Measurements from ENCODE around the gene WASF2.

WASF2 gene

DNA sequence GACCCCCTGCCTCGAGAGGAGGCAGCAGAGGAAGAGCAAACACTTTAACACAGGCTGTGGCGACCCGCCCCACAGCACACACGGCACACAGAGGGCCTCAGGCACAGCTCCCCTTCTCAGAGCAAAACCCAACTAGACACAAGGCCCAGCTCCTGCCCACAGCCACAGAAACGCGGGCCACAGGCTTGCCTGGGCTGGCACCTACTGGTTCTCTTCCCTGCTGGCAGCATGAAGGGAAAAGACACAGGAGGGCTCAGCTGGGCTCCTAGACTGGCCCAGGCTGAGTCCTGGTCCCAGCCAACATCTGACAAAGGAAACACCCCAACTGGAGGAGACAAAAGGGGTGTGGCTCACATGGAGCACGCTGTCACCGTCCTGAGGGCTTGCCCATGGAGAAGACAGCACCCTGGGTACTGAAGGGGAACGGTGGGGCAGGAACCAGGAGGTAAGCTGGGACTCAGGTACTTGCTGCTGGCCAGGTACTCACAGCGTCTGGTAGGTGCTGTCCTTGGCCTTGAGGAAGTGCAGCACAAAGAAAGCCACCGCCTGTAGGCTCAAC is 110.3 kb downstream of the WASF2 start:
- no peak for DNase-seq (ENCODE audit: low read depth in 2 of 2)

DNA sequence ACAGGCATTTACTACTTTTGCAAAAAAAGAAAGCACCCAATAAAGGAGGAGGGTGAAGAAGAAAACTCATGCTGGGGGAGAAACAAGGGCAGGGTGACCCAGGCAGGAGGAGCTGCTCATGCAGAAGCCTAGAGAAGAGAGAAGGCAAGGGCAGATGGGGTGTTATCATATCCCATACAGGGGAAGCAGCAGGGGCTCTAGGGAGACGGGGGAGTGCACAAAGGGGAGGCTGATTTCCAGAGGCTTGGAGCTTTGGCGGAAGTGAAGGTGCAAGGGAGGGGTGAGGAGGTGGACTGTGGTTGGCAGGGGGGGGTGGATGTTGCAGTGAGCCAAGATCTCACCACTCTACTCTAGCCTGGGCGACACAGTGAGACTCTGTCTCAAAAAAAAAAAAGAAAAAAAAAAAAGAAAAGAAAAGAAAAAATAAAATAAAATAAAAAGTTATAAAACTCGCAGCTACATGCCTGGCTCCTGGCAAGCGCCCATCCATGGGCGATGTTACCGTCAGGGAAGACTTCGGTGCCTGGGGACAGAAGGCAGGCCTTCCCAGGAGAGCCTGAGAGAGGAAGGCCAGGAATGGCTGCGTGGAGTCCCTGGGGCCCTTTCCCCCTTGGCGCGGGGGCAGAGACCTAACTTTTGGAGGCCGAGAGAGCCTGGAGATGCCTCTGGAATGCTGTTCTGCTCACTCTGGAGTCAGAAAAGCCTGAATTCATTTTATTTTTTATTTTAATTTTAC is 112.0 kb downstream of the WASF2 start:
- DNase-seq (ENCODE audit: low read depth in 2 of 2), result no peak

DNA sequence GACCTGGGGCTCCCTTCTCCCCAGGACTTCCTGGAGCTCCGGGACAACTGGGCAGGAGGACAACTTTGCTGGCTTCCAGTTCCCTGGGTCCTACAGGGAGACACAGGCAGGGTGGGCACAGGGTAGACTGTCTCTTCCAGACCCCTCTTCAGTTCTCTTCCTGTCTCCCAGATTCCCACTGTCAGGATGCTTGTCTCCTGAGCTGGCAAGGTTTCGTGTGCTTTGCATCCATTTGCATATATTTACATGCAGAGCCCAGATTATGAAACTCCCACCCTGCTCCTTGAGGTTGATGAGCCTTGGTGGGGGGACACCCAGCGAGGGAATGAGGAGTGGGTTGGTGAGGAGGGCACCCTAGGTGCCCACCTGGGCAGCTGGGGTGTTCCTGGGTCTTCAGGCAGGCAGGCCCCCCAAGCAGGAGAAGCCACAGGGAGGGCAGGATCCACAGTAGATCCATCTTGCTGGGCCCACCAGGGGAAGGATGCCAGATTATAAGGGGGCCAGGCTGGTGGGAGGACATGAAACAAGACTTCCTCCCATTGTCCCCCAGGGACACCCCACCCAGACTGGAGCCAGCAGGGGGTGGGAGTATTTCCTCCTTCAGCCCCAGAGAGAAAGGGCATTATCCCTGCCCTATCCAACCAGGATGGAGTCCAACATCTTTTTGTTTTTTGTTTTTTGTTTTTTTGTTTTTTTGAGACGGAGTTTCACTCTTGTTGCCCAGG is 115.4 kb downstream of the WASF2 start, which contains the start of gene FCN3:
FCN3 (minus strand) TSS at position 463 of the 725 bp plus-strand sequence; CDS start at position 457, 6 bp downstream.
- no peak for DNase-seq (ENCODE audit: low read depth in 2 of 2)

DNA sequence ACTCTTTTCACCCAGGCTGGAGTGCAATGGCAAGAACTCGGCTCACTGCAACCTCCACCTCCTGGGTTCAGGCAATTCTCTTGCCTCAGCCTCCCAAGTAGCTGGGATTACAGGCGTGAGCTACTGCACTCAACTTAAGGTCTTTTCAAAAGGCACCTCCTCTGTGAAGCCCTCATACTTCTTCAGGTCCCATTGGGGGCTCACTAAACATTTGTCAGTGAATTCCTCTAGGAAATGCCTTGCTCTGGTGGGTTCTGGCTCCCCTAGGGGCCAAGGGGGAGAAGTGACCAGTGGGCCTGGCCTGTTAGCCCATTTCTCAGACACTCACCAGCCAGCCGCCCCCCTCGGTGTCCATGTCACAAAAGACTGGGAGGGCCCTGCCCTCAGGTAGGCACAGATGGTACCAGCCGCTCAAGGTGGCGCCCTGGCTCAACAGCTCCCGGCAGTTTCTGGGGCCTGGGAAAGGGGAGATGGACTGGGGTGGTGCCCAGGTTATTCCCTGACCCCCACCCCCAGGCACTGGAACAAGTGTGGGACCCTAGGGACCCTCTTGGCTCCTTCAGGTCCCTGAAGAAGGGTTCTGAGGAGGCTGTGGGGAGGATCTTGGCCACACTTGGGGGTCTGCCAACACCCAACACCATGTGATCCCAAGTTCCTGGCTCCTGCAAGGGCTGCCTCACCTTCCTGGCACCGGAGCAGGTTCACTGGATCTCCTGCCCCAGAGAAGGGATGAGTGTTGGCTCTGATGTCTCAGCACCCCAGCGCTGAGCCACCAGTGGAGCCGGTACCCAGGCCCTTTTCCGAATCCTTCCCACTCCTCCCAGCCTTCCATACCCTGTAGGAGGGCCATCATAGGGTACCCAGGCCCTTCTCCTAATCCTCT is 116.9 kb downstream of the WASF2 start:
- DNase-seq (ENCODE audit: low read depth in 2 of 2), result no peak

DNA sequence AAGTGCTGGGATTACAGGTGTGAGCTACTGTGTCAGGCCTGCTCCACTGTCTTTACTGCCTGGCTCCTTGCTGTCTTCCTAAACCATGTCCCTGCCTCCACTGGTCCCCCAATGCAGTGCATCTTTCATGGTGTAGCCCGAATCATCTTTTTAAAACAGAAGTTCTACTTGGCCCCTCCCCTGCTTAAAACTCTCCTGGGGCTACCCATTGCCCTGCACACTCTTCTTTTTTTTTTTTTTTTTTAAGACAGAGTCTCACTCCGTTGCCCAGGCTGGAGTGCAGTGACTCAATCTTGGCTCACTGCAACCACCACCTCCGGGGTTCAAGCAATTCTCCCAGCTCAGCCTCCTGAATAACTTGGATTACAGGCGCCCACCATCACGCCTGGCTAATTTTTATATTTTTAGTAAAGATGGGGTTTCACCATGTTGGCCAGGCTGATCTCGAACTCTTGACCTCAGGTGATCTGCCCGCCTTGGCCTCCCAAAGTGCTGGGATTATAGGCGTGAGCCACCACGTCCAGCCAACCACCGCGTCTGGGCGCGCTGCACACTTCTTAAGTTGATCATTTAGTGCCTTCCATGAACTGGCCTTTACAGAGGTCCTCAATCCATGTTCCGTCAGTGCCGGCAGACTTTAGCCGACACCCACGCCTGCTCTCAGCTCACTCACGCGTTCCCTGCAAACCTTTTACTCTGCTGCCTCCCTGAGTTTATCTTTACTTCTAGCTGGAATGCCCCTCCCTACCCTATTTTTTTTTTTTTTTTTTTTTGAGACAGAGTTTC is 117.8 kb downstream of the WASF2 start:
- no peak for DNase-seq (ENCODE audit: low read depth in 2 of 2)

DNA sequence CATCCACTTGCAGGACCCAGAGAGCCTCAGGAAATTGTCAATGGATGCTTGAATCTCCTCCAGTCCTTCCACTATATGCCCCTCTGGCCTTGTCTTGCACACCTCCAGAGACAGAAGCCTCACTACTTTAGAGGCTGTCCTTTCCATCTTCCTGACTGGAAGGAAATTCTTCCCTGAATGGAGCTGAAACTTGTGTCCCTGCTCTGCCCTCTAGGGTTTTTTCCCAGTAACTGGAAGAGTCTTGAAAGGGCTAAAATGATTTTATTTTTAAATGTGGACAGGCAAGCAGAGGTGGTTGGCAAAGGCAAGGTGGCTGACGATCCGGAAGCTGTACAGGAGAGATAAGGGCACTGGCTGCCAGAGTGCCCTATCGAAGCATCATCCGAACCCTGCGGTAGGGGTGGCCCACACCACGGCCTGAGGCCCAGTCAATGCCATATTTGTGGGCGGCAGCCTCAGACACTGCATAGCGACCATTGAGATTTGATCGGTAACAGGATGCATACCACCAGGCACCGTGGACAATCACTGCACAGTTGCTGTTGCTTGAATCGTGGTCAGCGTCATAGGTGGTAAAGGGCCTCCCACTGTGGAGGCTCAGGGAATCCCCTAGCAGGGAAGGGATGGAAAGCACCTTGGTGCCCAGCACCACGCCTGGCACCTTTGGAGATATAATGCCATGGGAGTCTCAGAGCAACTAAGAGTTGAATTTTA is 120.9 kb downstream of the WASF2 start:
- no peak for DNase-seq (ENCODE audit: low read depth in 2 of 2)

DNA sequence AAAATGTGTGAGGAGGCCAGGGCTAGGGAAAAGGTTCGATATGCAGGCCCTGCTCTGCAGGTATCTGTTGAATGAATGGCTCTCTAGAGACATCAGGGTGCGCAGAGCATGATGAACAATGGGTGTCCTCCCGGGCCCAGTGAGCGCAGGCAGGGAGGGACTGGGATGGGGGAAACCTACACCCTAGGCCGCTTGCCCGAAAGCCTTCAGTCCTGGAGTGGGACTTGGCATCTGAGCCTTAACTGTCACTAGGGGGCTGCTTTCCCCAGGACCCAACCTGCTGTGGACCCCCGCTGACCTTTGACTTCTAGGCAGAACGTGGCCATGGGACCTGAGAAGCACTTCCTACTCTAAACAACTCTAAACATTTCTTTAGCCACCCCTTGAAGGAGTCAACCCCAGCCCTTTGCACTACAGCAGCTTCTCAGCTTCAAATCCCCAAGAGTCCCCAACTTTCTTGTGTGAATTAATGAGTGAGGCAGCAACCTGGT is 122.8 kb downstream of the WASF2 start:
- no peak for DNase-seq (ENCODE audit: low read depth in 2 of 2)

DNA sequence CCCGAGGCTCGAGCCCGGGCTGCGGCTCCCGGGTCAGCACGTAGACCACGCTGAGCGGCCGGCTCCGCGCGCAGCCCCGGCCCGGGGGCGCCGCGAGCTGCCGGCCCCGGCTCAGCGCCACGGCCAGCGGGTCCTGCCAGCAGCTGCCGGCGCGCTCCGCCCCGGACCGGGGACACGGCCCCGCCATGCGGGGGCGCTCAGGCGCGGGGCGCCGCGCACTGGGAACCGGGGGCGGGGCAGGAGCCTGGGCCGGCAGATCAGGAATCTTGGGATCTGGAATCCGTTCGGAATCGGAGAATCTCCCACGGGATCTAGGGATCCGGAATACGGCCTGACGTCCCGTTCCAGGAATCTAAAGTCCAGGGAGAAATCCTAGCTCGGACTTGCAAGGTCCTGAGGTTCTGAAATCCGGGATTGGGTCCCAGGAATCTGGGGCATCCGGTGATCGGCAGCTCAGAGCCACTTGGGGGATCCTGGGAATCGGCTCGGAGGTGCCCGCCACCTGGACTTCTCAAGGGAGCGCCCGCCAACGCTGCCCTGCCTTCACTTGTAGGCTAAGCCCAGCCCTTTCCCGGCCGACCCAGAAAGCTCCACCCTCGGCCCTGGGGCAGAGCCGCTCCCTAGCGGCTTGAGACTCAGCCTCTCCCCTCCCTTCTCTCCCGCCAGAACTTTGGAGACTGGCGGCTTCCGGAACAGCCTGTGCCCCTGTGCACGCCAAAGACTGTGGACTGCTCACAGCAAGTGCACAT is 123.4 kb downstream of the WASF2 start, which contains the start of gene MAP3K6:
MAP3K6 (minus strand) TSS at position 551 of the 749 bp plus-strand sequence; CDS start at position 187, 364 bp downstream.
- no peak for DNase-seq (ENCODE audit: low read depth in 2 of 2)

DNA sequence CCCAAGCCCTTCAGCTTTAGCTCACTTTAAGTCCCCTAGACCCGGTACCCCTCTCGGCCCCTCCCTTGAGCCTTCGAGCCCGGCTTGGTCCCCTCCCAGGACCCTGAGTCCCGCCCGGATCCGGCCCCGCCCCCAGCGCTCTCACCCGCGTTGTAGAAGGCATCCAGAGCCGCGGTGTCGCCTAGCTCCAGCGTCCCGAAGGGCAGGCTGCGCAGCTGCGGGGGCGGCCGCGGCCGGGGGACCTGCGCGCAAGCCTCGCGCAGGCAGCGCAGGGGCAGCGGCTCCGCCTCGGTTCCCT is 123.9 kb downstream of the WASF2 start:
- DNase-seq (ENCODE audit: low read depth in 2 of 2), result peak; percentile 59 to 83

DNA sequence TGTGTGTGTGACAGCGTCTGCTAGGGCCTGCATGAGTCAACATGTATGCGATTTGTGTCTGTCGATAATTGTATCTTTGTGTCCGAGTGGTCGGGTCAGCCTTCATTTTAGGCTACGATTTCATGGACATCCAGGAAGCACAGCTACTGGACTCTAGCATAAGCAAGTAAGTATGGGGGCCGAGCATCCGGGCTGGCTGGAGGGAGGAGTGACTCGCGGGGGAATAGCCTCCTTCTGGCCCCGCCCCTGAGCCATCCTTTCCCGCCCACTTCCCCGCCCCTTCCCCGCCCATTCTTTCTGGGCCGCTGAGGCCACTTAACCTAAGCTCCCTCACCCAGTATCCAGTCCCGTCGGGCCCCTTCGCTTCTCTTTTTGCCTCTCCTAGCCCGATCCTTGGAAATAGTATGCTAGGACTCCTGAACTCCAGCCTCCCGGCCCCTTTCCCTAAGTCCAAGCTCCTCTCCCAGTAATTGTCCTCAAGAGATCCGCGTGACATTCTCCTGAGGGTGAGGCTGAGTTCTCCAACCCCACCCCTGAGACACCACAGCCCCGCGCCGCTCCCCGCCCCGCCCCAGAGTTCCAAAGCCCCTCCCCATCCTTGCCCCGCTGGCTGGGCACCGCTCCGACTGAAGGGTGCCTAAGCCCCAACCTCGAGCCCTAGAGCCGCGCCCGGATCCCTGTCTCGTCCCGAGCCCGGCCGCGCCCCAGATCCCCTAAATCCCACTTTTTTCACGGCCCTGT is 124.4 kb downstream of the WASF2 start:
- DNase-seq (ENCODE audit: low read depth in 2 of 2), result peak; percentile 69 to 78

DNA sequence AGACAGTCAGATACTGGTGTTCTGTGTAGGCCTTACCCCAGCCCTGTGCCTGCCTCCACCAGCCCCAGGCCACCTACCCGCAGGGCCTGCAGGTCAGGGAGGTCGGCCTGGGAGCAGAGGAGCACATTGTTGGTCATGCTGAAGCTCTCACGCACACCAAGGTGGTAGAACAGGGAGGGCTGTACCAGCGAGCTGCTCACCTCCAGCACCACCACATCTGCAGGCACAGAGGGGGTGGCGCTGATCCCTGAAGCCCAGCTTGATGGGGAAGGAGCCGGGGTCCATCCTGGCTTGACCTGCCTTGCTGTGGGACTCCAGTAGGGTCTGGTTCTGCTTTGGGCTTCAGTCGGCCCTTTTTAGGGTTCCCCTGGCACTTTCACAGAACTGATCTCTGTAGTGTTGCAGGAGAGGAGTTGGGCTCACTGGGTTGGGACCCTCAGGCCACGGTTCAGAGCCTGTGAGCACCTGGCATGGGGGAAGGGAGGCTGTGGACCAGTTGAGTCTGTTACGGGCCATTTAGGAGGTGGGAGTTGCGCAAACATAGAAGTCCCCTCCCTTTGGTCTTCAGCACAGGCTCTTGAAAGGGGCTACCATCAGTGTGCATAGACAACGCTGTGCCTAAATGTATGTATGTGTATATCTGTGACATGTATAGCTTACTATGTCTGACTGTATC is 125.1 kb downstream of the WASF2 start:
- DNase-seq (ENCODE audit: low read depth in 2 of 2), result no peak

DNA sequence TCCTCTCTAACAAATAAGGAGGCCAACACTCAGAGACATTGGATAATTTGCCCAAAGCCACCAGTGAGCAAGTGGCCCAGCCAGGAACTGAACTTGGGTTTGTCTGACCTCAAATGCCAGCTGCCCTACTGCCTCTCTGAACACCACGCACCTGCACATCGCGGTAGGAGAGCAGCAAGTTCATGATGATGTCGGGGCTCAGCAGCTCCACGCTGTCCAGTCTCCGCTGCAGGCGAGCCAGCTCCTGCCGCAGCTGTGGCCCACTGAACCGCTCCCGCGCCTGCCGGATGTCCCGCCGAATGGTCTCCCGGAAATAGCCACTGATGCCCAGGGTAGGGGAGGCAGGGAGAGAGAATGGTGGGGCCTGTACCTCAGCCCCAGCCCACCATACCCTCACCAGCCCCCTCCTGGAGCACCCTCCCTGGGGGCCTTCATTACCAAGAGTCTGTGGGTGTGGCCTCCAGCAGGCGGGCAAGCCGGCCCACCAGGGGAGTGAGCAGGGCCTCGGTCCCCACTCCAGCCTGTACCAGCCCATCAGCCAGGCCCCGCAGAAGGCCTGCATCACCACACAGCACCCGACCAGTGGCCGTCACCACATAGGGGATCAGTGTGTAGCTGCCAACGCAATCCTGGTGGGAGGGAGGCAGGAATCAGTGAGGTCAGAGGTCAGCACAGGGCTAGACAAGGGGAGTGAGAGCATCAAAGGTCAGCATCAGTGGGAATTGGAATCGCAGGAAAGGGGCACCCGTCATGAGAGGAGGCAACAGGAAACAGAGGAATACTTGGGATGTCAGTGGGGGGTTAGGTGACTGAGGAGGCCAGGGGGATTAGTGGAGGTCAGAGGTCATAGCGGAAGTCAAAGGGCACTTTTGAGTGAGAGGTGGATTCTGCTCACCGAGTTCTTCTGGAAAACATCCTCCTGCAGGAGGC is 125.9 kb downstream of the WASF2 start:
- no peak for DNase-seq (ENCODE audit: low read depth in 2 of 2)

DNA sequence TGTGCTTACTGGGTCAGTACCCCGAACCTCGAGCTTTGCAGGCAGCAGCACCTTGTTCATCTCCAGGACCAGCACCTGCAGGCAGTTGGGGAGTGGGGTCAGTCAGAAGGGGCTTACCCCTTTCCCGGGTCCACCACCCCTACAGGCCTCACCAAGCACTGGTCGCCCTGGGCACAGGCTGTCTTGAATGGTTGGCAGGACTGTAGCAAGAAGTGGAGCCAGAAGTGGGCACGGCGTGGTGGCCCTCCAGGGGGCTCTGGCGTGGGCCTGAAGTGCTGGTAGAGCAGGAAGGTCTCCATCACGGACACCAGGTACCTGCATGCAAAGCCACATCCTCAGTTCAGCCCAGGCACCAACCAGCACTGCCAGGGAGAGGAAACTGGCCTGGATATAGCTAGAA is 128.4 kb downstream of the WASF2 start:
- no peak for DNase-seq (ENCODE audit: low read depth in 2 of 2)

DNA sequence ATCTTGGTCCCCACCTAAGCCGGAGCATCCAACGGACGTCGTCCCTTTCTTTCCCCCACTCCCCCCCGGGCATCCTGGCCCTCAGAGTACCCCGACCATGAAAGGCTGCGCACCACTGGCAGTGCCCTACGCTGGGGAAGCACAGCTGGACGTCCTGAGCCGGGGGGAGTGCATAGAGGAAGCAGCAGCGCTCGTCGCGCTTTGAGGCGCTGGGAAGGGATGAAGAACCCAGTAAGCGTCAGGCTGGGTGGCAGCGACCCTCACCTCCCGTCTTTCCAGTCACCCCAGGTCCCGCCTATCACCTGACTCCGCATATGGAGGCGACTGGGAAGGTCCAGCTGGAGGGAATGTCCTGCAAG is 128.9 kb downstream of the WASF2 start:
- no peak for DNase-seq (ENCODE audit: low read depth in 2 of 2)

DNA sequence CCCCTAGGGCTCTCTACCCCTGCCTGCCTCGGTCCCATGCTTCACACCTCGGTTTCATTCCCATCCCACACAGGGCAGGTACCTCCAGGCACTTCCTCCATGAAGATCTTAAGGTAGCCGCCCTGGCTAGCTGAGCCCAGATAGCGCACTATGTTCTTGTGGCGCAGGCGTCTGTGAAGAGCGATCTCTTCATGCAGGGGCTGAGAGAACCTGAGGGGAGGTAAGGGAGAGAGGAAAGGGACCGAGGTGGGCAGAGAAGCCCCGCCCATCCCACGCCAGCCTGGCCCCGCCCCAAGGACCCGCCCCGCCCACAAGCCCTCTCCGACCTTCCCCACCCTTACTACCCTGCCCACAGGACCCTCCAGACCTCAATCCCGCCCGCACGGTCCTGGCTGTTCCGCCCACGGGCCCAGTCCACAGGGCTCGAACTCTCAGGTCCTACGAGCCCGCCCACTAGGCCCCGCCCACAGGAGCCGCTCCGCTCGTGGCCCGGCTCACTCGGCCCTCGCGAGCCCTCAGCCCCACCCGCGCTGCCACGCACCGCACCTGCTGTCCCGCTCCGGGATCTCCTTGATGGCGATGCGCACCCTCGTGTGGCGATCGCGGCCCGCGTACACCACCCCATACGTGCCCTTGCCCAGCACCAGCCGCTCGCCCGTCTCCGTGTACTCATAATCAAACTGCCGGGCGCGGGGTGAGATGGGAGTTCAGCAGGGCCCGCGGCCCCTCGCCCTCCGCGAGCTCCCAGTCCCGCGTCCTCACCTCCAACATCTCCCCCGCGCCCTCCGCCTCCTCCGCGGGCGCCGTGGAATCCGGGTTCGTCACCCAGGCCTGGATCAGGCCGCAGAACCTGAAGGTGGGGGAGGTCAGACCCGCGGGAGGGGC is 129.6 kb downstream of the WASF2 start:
- no peak for DNase-seq (ENCODE audit: low read depth in 2 of 2)

DNA sequence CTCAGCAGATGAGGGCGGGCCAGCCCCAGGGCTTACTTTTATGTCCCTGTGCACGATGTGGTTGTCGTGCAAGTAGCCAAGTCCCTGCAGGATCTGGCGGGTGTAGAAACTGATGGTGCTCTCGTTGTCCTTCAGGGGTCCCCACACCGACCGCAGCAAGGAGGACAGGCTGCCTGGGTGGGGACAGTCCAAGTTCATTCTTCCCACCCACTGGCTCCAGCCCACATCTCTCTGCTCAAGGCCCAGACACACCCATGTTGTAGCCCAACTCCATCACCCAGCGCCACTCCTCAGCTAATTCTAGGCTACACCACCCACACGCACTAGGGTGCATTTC is 130.2 kb downstream of the WASF2 start:
- no peak for DNase-seq (ENCODE audit: low read depth in 2 of 2)

DNA sequence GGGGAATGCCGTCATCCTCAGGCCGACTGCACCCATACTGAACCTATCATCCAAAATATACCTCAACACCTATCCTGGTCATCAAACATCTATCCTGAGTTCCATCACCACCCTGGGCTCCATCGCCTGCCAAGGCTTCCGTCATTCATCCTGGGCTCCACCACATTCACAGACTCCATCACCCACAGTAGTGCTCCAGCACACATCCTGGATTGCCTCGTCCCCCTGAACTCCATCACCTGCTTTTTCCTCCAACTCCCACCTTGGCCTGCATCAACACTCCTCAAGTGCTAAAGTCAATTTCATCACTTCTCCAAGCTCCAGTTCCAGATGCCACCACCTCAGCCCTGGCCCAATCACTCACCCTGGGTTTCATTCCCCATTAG is 131.0 kb downstream of the WASF2 start:
- no peak for DNase-seq (ENCODE audit: low read depth in 2 of 2)
